Muscle layer of duodenum (tissue), 2 donors: ENCODE results near the gene CHST5.
"Not testable (repeated sequence)": the region's sequence is repeated elsewhere in the genome, so short reads cannot be mapped to it uniquely, and the experiment has no call there.

Experiments used
- H3K27ac ChIP-seq: one replicate; pipeline ENCODE4 v1.7.0; 2013; ENCODE audit warnings: mild to moderate bottlenecking, low read length
- H3K27me3 ChIP-seq: one replicate; pipeline ENCODE4 v1.7.0; 2013; ENCODE audit warnings: low read depth, mild to moderate bottlenecking, control low read depth, low read length
- H3K36me3 ChIP-seq, 2 donors: one replicate each; pipeline ENCODE4 v1.7.0; 2013; ENCODE audit warnings: low read length in 2 of 2, control low read depth in 1 of 2, mild to moderate bottlenecking in 1 of 2; ENCODE audit not compliant: insufficient read depth in 2 of 2, control insufficient read depth in 1 of 2
- H3K4me1 ChIP-seq, 2 donors: one replicate each; pipeline ENCODE4 v1.7.0; 2013; ENCODE audit warnings: low read length in 2 of 2, mild to moderate bottlenecking in 2 of 2, control low read depth in 1 of 2, moderate library complexity in 1 of 2; ENCODE audit not compliant: insufficient read depth in 2 of 2, control insufficient read depth in 1 of 2
- H3K4me3 ChIP-seq, 2 donors: one replicate each; pipeline ENCODE4 v1.7.0; 2013; ENCODE audit warnings: low read length in 2 of 2, low read depth in 1 of 2, mild to moderate bottlenecking in 1 of 2
- H3K9me3 ChIP-seq, 2 donors: one replicate each; pipeline ENCODE4 v1.7.0; 2013; ENCODE audit warnings: low read length in 2 of 2, control low read depth in 1 of 2, mild to moderate bottlenecking in 1 of 2; ENCODE audit not compliant: control insufficient read depth in 1 of 2
- donor health status: healthy.

Gene CHST5

DNA sequence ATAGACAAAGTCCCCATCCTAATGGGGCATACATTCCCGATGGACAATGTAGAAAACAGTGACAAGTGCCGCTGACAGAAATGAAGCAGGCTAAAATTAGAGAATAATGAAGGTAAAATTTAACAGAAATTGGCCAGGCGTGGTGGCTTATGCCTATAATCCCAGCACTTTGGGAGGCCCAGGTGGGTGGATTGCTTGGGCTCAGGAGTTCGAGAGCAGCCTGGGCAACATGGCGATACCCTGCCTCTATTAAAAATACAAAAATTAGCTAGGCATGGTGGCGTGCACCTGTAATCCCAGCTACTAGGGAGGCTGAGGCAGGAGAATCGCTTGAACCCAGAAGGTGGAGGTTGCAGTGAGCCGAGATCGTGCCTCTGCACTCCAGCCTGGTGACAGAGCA lies 12.5 kb upstream of the CHST5 start:
- not testable (repeated sequence) for H3K9me3 ChIP-seq, H3K4me3 ChIP-seq, H3K27me3 ChIP-seq, H3K4me1 ChIP-seq, H3K27ac ChIP-seq, H3K36me3 ChIP-seq

DNA sequence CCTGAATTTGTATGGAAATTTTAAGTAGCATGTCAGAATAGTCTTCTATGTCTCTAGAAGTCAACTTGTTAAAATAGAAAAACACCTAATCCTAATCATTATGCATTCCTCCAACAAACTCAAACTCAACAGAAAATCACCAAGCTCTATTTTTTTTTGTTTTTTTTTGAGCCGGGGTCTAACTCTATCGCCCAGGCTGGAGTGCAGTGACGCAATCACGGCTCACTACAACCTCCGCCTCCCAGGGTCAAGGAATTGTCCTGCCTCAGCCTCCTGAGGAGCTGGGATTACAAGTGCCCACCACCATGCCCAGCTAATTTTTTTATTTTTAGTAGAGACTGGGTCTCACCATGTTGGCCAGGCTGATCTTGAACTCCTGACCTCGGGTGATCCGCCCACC lies 10.4 kb upstream of the CHST5 start:
- Histone ChIP-seq H3K4me1 (no peaks in the 10 kb centered on the region), H3K27ac (no peak overlapping the region), H3K9me3 (no peaks in the 10 kb centered on the region), H3K4me3 (no peak overlapping the region), H3K36me3 (peaks cover 3 to 19% of the 10 kb centered on the region in 2 donors), H3K27me3 (no peaks in the 10 kb centered on the region)

DNA sequence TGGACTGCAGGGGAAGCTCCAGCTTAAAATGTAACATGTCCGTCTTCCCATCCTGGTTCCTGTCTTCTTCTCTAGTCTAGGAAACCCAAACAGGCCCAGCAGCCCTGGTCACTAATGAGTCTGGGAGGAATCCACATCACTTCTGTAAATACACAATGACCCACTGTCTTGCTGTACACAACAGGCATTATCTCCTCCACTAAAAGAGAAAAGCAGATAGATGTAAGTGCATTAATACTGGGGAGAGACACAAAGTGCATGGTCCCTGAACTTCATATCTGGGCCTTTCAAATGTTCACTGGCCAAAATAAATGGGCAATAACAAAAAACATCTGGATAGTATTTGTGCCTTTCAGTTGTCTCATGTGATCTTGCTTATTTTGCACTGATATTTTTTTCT lies 10.0 kb upstream of the CHST5 start:
- H3K9me3 ChIP-seq, H3K4me1 ChIP-seq, H3K27me3 ChIP-seq, H3K27ac ChIP-seq, H3K4me3 ChIP-seq: not testable (repeated sequence)
- peaks cover 3 to 19% of the 10 kb centered on the region in 2 donors for H3K36me3 ChIP-seq

DNA sequence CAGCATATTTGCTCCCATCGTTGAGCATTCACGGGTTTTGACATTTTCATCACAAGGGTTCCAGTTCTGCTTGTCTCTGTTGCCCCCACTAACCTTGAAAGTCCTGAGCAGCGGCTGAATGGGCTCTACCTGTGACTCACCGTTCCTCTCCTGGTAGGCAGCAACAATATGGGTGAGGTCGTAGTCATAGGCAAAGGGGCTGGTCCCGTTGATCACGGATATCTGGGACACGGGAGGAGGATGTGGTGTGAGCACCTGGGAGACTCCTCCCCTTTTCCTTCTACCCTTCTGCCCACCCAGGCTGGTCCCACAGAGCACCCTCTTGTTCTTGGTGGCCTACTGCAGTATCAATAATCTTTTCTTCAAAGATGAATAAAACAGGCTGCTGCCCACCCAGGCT lies 6.6 kb upstream of the CHST5 start:
- not testable (repeated sequence) for H3K27ac ChIP-seq, H3K27me3 ChIP-seq, H3K4me3 ChIP-seq, H3K9me3 ChIP-seq, H3K4me1 ChIP-seq
- peaks cover 3 to 19% of the 10 kb centered on the region in 2 donors for H3K36me3 ChIP-seq

DNA sequence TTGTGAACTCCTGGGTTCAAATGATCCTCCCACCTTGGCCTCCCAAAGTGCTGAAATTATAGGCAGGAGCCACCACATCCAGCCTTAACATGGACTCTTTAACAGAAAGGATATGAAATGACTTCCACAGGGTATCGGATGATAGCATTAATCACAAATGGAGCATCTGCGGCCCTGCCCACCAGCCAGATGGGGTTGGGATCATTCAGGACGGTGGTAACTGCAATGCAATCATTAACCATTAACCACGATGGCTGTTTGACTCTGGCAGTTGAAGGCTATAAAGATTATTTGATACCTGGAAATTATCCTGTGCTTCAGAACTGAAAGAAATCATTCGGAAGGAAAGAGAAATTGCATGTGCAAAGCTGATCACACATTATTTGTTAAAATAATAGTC lies 5.3 kb upstream of the CHST5 start:
- no peaks in the 10 kb centered on the region for H3K9me3 ChIP-seq
- no peaks in the 10 kb centered on the region for H3K4me1 ChIP-seq
- no peaks in the 10 kb centered on the region for H3K27me3 ChIP-seq
- H3K4me3 ChIP-seq: no peak overlapping the region
- peaks cover 3 to 19% of the 10 kb centered on the region in 2 donors for H3K36me3 ChIP-seq
- H3K27ac ChIP-seq: no peak overlapping the region

DNA sequence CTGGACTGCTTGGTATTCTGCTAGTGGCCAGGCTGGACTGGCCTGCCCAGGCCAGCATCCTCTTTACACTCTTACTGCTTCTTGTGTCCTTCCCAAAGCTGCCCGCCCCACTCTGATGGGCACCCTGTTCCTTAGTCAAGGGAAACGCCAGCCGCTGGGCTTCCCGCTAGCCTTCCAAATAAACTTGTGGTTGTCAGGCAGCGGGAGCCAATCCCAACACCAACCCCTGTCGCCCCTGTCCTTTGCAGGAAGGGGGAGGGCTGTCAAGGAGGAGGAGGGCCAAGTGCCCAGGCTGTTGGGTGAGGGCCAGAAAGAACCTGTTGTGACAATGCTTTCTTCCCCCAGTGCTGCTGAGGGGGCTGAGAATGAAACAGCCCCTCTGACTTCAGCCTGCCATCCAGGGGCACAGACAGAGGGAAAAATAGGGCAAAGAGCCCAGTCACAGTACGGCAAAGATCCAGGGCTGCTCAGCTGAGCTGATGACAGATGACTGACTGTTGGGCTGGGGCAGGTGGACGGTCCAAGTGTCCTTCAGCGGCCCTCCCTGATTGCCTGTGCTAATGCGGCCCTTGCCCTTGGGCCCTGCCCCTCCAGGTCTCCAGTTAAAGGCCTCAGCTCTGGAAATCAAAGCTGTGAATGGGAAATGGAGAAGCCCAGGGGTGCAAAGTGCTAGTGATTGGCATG lies 3.1 kb upstream of the CHST5 start:
- not testable (repeated sequence) for H3K27me3 ChIP-seq, H3K9me3 ChIP-seq, H3K4me1 ChIP-seq, H3K4me3 ChIP-seq, H3K27ac ChIP-seq
- H3K36me3 ChIP-seq: peaks cover 3 to 17% of the 10 kb centered on the region in 2 donors

DNA sequence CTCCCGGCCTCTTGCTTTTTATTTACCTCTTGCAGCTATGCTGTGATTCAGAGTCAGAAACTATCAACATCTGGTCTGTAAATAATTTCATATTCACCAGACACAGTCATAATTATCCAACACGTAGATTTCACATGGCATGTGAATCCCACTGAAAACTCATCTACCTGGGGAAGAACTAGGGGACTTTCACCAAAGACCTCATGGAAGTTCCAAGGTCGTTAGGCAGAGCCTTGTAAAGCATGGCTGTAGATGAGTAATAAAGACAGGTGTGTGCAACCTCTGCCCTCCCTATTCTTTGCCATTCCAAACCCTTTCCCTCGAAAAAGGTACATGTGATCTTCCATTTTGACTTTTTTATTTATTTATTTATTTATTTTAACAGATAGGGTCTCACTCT lies 1.9 kb upstream of the CHST5 start:
- Histone ChIP-seq H3K4me1 (no peaks in the 10 kb centered on the region), H3K4me3 (no peak overlapping the region), H3K27ac (no peak overlapping the region), H3K27me3 (no peaks in the 10 kb centered on the region), H3K9me3 (no peaks in the 10 kb centered on the region), H3K36me3 (peaks cover 3 to 13% of the 10 kb centered on the region in 2 donors)

DNA sequence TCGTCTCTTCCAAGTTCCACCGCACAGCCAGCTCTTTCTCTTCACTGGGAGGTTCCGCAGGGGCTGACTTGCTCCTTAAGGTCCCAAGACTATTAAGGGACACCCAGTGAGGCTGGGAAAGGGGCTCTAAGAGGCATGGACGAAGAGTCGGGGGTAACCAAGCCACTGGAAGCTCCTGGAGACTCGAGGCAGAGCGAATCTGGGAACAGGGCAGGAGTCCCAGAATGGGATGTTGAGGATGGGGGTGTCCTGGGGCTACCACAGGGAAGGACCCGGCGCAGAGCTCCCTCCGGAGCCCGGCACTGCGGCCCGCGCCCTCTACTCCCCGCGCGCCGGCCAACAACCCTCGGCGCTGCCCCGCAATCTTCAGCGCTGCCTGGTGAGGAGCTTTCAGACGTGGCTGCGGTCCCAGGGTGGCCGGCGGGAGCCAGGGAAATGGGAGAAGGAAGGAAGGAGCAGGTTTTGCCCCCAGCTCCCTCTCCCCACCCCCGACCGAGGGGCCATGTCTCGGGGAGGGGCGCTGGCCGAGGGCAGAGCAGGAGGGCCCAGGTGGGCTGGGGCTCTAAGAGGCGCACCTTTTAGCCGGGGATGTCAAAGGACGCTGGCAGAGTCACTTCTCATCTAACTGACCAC lies 581 bp downstream of the CHST5 start:
- peak overlapping the region; percentile 63 for H3K27ac ChIP-seq
- no peaks in the 10 kb centered on the region for H3K27me3 ChIP-seq
- H3K4me3 ChIP-seq: peak overlapping the region in 1 of 2 donors; percentile 52
- no peaks in the 10 kb centered on the region for H3K36me3 ChIP-seq
- H3K4me1 ChIP-seq: no peaks in the 10 kb centered on the region
- H3K9me3 ChIP-seq: no peaks in the 10 kb centered on the region

DNA sequence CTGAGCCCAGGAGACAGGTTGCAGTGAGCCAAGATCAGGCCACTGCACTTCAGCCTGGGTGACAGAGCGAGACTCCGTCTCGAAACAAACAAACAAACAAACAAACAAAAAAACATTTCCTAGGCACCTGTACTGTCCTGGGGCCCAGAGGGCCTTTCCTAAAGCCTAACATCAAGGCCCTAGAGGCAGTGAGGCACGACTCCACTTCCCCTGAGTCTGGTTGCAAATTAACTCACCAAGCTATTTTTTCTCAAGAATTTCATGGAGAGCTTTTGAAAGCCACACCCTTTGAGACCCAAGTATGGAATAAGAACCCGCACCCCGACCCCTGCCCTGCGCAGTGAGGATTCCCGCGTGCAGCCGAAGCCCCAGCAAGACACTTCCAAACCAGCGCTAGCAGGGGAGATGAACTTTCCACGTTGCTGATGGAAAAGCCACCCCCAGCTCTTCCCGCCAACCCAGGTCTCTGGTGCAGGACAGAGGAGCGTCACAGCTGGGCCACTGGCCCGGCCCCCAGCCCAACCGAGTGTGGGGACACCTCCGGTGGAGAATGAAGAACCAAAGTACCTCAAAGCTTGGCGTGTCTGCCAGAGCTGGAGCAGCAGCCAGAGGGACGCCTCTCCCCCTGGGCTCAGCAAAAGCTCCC lies 1.2 kb downstream of the CHST5 start:
- H3K27me3 ChIP-seq: no peaks in the 10 kb centered on the region
- H3K27ac ChIP-seq: peak overlapping the region; percentile 63
- H3K4me3 ChIP-seq: peak overlapping the region in 1 of 2 donors; percentile 52
- no peaks in the 10 kb centered on the region for H3K36me3 ChIP-seq
- H3K4me1 ChIP-seq: no peaks in the 10 kb centered on the region
- H3K9me3 ChIP-seq: no peaks in the 10 kb centered on the region

DNA sequence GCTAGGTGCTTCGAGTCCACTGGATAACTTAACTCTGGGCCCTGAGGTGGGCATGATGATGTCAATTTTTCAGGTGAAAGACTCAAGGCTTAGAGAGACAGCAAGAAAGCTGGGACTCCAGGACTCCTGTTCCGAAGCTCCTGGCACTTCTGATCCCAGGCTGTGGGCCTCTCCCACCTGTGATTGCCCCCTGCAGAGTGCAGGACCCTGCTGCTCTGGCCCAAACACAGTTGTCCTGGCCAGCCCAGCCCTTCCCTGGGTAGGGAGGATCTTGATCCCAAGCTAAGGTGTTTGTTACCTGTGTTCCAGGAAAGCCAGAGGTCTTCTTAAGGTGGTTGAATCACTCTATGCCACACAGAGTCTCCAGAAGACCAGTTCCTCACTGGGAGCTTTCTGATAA lies 3.1 kb downstream of the CHST5 start:
- H3K4me3 ChIP-seq: no peak overlapping the region
- no peak overlapping the region for H3K27ac ChIP-seq
- H3K27me3 ChIP-seq: no peaks in the 10 kb centered on the region

DNA sequence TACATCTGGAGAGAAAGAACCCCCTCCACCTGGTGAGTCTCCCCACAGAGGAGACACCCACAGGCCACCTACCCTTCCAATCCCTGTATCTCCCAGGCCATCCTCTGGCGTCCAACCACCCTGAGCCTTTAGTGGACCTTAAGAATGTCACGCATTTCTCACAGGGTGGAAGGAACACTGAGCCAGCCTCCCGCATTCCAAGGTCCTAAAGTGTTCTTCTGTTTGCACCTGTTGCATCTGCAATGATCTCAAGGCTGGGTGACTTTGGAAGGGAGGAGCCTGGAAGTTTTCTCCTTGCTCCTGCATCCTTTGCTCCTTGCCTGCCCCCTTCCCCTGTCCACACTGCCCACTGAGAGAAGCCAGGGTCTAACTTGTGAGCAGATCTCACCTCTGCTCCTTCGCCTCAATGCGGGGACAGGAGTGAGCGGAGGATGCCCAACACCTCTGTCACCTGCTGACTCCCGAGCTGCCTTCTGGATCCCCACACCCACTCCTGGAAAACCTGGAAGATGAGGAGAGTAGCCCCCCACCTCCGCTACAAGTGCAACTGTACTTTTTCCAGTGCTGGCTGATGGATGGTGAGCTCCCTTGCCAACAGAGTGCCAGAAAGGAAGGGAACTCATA lies 3.7 kb downstream of the CHST5 start:
- no peak overlapping the region for H3K4me3 ChIP-seq
- H3K36me3 ChIP-seq: no peaks in the 10 kb centered on the region
- no peak overlapping the region for H3K27ac ChIP-seq

More for the DNA sequence above, 3.1 kb downstream of the CHST5 start:
- no peaks in the 10 kb centered on the region for H3K36me3 ChIP-seq
- H3K4me1 ChIP-seq: no peaks in the 10 kb centered on the region
- no peaks in the 10 kb centered on the region for H3K9me3 ChIP-seq

More for the DNA sequence above, 3.7 kb downstream of the CHST5 start:
- no peaks in the 10 kb centered on the region for H3K9me3 ChIP-seq
- H3K4me1 ChIP-seq: no peaks in the 10 kb centered on the region
- no peaks in the 10 kb centered on the region for H3K27me3 ChIP-seq
